HepG2 (cell line): ENCODE results near the gene VEZF1. TPM values are rescaled to one million over a fixed set of nuclear protein-coding genes. Genes with fewer than 3 reads are reported as not detected.

Source experiments
- GPN1 ChIP-seq: sonication (generic); formaldehyde crosslinking; IDR thresholded peaks from 2 replicates; pipeline ENCODE4 v1.5.1; 2020; ENCODE audit warnings: missing genetic modification reagents, borderline replicate concordance
- IRF2 ChIP-seq: IDR thresholded peaks from 2 replicates; pipeline ENCODE4 v1.6.1; 2018; ENCODE audit warnings: missing genetic modification reagents, missing compliant biosample characterization
- KAT8 ChIP-seq: IDR thresholded peaks from 2 replicates; pipeline ENCODE4 v1.6.1; 2016; ENCODE audit warnings: missing genetic modification reagents, missing compliant biosample characterization
- MATR3 ChIP-seq: sonication (generic); formaldehyde crosslinking; IDR thresholded peaks from 2 replicates; pipeline ENCODE4 v1.4.0; 2020; ENCODE audit warnings: missing genetic modification reagents
- MTF2 ChIP-seq: sonication (generic); formaldehyde crosslinking; IDR thresholded peaks from 2 replicates; pipeline ENCODE4 v1.5.0; 2020; ENCODE audit warnings: missing genetic modification reagents, borderline replicate concordance
- NAIF1 ChIP-seq: sonication (generic); formaldehyde crosslinking; IDR thresholded peaks from 2 replicates; pipeline ENCODE4 v1.5.0; 2020; ENCODE audit warnings: mild to moderate bottlenecking, missing genetic modification reagents, borderline replicate concordance
- NCOA1 ChIP-seq: sonication (generic); formaldehyde crosslinking; IDR thresholded peaks from 2 replicates; pipeline ENCODE4 v1.9.0; 2021; ENCODE audit warnings: missing genetic modification reagents
- SIX4 ChIP-seq: sonication (generic); formaldehyde crosslinking; IDR thresholded peaks from 2 replicates; pipeline ENCODE4 v1.4.0; 2020; ENCODE audit warnings: missing genetic modification reagents
- TOE1 ChIP-seq: sonication (generic); formaldehyde crosslinking; IDR thresholded peaks from 2 replicates; pipeline ENCODE4 v1.4.0; 2020; ENCODE audit warnings: mild to moderate bottlenecking, missing genetic modification reagents
- ZBTB3 ChIP-seq: sonication (generic); formaldehyde crosslinking; IDR thresholded peaks from 2 replicates; pipeline ENCODE4 v1.4.0; 2020; ENCODE audit warnings: low read depth, mild to moderate bottlenecking, moderate library complexity, missing genetic modification reagents, borderline replicate concordance
- ZFP36 ChIP-seq: fragments of 150-350 bp; IDR thresholded peaks from 2 replicates; pipeline ENCODE4 v1.6.1; 2018; ENCODE audit warnings: borderline replicate concordance, low read length, low read depth; ENCODE audit not compliant: partially characterized antibody
- ZFP37 ChIP-seq: sonication (generic); formaldehyde crosslinking; IDR thresholded peaks from 2 replicates; pipeline ENCODE4 v1.4.0; 2020; ENCODE audit warnings: missing genetic modification reagents, borderline replicate concordance
- ZKSCAN8 ChIP-seq: IDR thresholded peaks from 2 replicates; pipeline ENCODE4 v1.6.1; 2016; ENCODE audit warnings: borderline replicate concordance, missing genetic modification reagents, missing compliant biosample characterization
- ZNF20 ChIP-seq: sonication (generic); formaldehyde crosslinking; IDR thresholded peaks from 2 replicates; pipeline ENCODE4 v1.4.0; 2020; ENCODE audit warnings: mild to moderate bottlenecking, moderate library complexity, missing genetic modification reagents
- ZNF296 ChIP-seq: sonication (generic); formaldehyde crosslinking; conservative IDR thresholded peaks from 2 replicates; pipeline ENCODE4 v1.5.0; 2020; ENCODE audit warnings: mild to moderate bottlenecking, missing genetic modification reagents
- ZNF317 ChIP-seq: sonication (generic); formaldehyde crosslinking; IDR thresholded peaks from 2 replicates; pipeline ENCODE4 v1.5.0; 2020; ENCODE audit warnings: mild to moderate bottlenecking, missing genetic modification reagents
- ZNF446 ChIP-seq: sonication (generic); formaldehyde crosslinking; IDR thresholded peaks from 2 replicates; pipeline ENCODE4 v1.5.0; 2020; ENCODE audit warnings: mild to moderate bottlenecking, missing genetic modification reagents
- ZNF451 ChIP-seq: sonication (generic); formaldehyde crosslinking; IDR thresholded peaks from 2 replicates; pipeline ENCODE4 v1.5.0; 2020; ENCODE audit warnings: mild to moderate bottlenecking, missing genetic modification reagents
- ZNF619 ChIP-seq: sonication (generic); formaldehyde crosslinking; IDR thresholded peaks from 2 replicates; pipeline ENCODE4 v1.4.0; 2020; ENCODE audit warnings: mild to moderate bottlenecking, missing genetic modification reagents
- ZSCAN29 ChIP-seq: sonication (generic); formaldehyde crosslinking; conservative IDR thresholded peaks from 2 replicates; pipeline ENCODE4 v1.4.0; 2020; ENCODE audit warnings: mild to moderate bottlenecking, missing genetic modification reagents
- ZSCAN9 ChIP-seq: IDR thresholded peaks from 2 replicates; pipeline ENCODE4 v1.6.1; 2016; ENCODE audit warnings: borderline replicate concordance
- polyA plus RNA-seq, 8 experiments: library from polyadenylated mRNA; depleted of rRNA in 3 of 8; stranded (reverse) in 7 of 8; unstranded in 1 of 8; fragments of >200 nt; fragmentation: Illumina TruSeq in 4 of 8; extraction: Trizol in 4 of 8; gene quantifications; 2 replicates each; pipeline versions ENCODE4 v1.2.1 to v1.2.3, GENCODE V29; 2011 to 2016; ENCODE audit warnings: low read depth in 4 of 8, missing spikeins in 1 of 8, mixed read lengths in 1 of 8; ENCODE audit not compliant: insufficient read depth in 1 of 8
- total RNA-seq, 5 experiments: library from RNA; depleted of rRNA; stranded (reverse); fragments of >200 nt; fragmentation: Illumina TruSeq; extraction: Trizol; gene quantifications; 2 replicates each; pipeline ENCODE4 v1.2.3, GENCODE V29; 2016; ENCODE audit warnings: low read depth in 1 of 5
- TF ChIP-seq, protein P1 (sequence below): sonication (generic); formaldehyde crosslinking; IDR thresholded peaks from 2 replicates; pipeline ENCODE4 v1.4.0; 2020; ENCODE audit warnings: missing genetic modification reagents, low read depth, mild to moderate bottlenecking, borderline replicate concordance
- TF ChIP-seq, protein P2 (sequence below): sonication (generic); formaldehyde crosslinking; IDR thresholded peaks from 2 replicates; pipeline ENCODE4 v1.4.0; 2020; ENCODE audit warnings: mild to moderate bottlenecking, missing genetic modification reagents
- TF ChIP-seq, protein P3 (sequence below): IDR thresholded peaks from 2 replicates; pipeline ENCODE4 v1.6.1; 2018; ENCODE audit warnings: missing genetic modification reagents, mild to moderate bottlenecking, missing compliant biosample characterization
- TF ChIP-seq, protein P4 (sequence below): sonication (generic); formaldehyde crosslinking; IDR thresholded peaks from 2 replicates; pipeline ENCODE4 v1.5.1; 2020; ENCODE audit warnings: mild to moderate bottlenecking, missing genetic modification reagents, moderate library complexity
- TF ChIP-seq, protein P5 (sequence below): IDR thresholded peaks from 2 replicates; pipeline ENCODE4 v1.6.1; 2016; ENCODE audit warnings: missing genetic modification reagents, missing compliant biosample characterization

Gene VEZF1
- total and polyA plus RNA-seq, 2 of the 13 experiments (the other 11 are each of a cell fraction or from before 2014, with no cell fraction given), result 45.9 to 49.7 TPM

DNA sequence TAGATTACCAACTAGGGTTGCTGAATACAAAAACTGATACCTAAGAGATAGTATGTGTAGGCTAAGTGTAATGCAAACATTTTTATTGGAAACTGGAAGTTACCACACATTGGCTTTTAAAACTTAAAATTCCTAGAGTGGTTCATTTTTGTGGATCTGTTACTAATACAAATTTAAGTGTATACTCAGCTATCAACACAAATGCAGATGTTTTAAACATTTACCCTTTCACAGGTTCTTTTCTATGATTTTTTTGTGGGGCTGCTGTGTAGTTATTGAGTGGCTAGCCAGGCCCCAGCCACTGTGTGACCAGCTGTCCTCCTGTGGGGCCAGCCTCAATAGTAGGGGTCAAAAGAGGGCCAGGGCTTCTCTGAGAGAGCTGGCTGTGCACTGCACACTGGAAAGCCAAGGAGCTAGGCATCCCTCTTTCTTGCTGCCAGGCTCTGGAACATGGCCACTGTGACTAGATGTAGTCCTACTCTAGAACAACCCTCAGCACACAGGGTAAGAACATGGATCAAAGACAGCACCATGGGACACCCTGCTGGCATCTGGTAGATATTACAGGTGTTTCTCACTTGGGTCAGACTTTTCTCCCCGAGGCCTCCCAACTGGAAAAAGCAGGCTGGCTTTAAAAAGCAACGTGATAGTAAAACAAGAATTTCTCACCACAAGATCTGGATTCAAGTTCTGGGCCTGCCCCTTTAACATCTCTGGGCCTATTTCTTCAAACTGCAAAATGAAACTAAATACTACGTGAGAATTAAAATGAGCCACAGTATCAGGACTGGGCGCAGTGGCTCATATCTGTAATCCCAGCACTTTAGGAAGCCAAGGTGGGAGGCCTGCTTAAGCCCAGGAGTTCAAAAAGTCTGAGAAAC is 7.3 kb upstream of the VEZF1 start (continued):
- TF ChIP-seq, protein P1, sequence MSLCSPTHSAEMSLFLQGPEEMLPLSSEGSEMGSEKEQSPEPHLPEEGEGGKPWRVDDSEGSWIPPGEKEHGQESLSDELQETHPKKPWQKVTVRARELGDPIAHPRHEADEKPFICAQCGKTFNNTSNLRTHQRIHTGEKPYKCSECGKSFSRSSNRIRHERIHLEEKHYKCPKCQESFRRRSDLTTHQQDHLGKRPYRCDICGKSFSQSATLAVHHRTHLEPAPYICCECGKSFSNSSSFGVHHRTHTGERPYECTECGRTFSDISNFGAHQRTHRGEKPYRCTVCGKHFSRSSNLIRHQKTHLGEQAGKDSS (CRISPR knock-in tag), result 0 out of 2 replicates have a peak, but pooled peaks have one; percentile 48
- TF ChIP-seq, protein P2, sequence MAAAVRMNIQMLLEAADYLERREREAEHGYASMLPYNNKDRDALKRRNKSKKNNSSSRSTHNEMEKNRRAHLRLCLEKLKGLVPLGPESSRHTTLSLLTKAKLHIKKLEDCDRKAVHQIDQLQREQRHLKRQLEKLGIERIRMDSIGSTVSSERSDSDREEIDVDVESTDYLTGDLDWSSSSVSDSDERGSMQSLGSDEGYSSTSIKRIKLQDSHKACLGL (CRISPR knock-in tag), result no peak
- TF ChIP-seq ZNF451 (CRISPR knock-in tag) (0 out of 2 replicates have a peak, but pooled peaks have one; percentile 15), NAIF1 (CRISPR knock-in tag) (no peak), KAT8 (CRISPR knock-in tag) (no peak), ZNF20 (CRISPR knock-in tag) (no peak), TOE1 (CRISPR knock-in tag) (no peak), ZNF296 (CRISPR knock-in tag) (no peak), MTF2 (no peak), ZSCAN9 (CRISPR knock-in tag) (no peak), ZNF317 (CRISPR knock-in tag) (no peak), ZBTB3 (CRISPR knock-in tag) (no peak), NCOA1 (no peak), ZKSCAN8 (CRISPR knock-in tag) (no peak), ZFP36 (no peak), ZFP37 (CRISPR knock-in tag) (no peak), SIX4 (CRISPR knock-in tag) (0 out of 2 replicates have a peak, but pooled peaks have one; percentile 35), GPN1 (CRISPR knock-in tag) (no peak), ZNF446 (CRISPR knock-in tag) (no peak), MATR3 (CRISPR knock-in tag) (no peak), IRF2 (peak; percentile 72), ZSCAN29 (no peak), ZNF619 (no peak)
- TF ChIP-seq, protein P3, sequence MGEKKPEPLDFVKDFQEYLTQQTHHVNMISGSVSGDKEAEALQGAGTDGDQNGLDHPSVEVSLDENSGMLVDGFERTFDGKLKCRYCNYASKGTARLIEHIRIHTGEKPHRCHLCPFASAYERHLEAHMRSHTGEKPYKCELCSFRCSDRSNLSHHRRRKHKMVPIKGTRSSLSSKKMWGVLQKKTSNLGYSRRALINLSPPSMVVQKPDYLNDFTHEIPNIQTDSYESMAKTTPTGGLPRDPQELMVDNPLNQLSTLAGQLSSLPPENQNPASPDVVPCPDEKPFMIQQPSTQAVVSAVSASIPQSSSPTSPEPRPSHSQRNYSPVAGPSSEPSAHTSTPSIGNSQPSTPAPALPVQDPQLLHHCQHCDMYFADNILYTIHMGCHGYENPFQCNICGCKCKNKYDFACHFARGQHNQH (CRISPR knock-in tag), result peak; percentile 54; the same call in 1 of the 2 replicates
- TF ChIP-seq, protein P4, sequence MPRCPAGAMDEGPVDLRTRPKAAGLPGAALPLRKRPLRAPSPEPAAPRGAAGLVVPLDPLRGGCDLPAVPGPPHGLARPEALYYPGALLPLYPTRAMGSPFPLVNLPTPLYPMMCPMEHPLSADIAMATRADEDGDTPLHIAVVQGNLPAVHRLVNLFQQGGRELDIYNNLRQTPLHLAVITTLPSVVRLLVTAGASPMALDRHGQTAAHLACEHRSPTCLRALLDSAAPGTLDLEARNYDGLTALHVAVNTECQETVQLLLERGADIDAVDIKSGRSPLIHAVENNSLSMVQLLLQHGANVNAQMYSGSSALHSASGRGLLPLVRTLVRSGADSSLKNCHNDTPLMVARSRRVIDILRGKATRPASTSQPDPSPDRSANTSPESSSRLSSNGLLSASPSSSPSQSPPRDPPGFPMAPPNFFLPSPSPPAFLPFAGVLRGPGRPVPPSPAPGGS (CRISPR knock-in tag), result no peak
- TF ChIP-seq, protein P5, sequence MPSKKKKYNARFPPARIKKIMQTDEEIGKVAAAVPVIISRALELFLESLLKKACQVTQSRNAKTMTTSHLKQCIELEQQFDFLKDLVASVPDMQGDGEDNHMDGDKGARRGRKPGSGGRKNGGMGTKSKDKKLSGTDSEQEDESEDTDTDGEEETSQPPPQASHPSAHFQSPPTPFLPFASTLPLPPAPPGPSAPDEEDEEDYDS (CRISPR knock-in tag), result no peak; the same call in none of the 2 replicates
